T-cell (primary cell): ENCODE data around the gene C16orf54. TPM values are rescaled to one million over a fixed set of nuclear protein-coding genes. Genes with fewer than 3 reads are reported as not detected.
"Not testable (repeated sequence)": the region's sequence is repeated elsewhere in the genome, so short reads cannot be mapped to it uniquely, and the experiment has no call there.

ENCODE experiments used
- ATAC-seq, 4 experiments: fragments of 200-7000 bp in 3 of 4; fragments of 150-1000 bp in 1 of 4; cut with Tn5 transposase; replicated peaks in 1 of 4; 1 replicate in 3 of 4; 2 replicates in 1 of 4; pipeline ENCODE4 v1.10.0; 2021; ENCODE audit warnings: moderate library complexity in 3 of 4, mild to moderate bottlenecking in 2 of 4, moderate number of reproducible peaks in 1 of 4
- CTCF ChIA-PET, 2 donors: fragments of 300-600 bp; sonication (Branson Sonifier 250); formaldehyde crosslinking; loops; one replicate each; lab custom pipeline; 2022; ENCODE audit warnings: antibody characterized with exemption in 2 of 2; lab: Charles Lee
- POLR2A ChIA-PET, 2 donors: fragments of 300-600 bp; sonication (Branson Sonifier 250); formaldehyde crosslinking; loops; one replicate each; lab custom pipeline; 2022; ENCODE audit warnings: antibody characterized with exemption in 2 of 2; lab: Charles Lee
- DNase-seq, 35 experiments: peaks; one replicate each; pipeline versions ENCODE4 v3.0.0 to v3.0.0-alpha.2; 2013 to 2023
- H3K27ac ChIP-seq: one replicate; pipeline ENCODE4 v1.5.1; 2013; ENCODE audit warnings: low read length
- H3K27me3 ChIP-seq, 2 experiments: replicated peaks in 1 of 2; 1 replicate in 1 of 2; 2 replicates in 1 of 2; pipeline versions ENCODE4 v1.6.1 to v1.7.0; 2013; ENCODE audit warnings: low read length in 1 of 2, mixed read lengths in 1 of 2; ENCODE audit not compliant: control insufficient read depth in 2 of 2, insufficient read depth in 2 of 2; ENCODE audit errors: extremely low read depth in 1 of 2
- H3K36me3 ChIP-seq, 2 donors: 1 replicate in 1 of 2; 2 replicates in 1 of 2; pipeline versions ENCODE4 v1.6.1 to v1.7.0; 2013; ENCODE audit warnings: low read length in 1 of 2; ENCODE audit not compliant: control insufficient read depth in 2 of 2, insufficient read depth in 1 of 2; ENCODE audit errors: extremely low read depth in 1 of 2
- H3K4me1 ChIP-seq, 2 experiments: 1 replicate in 1 of 2; 2 replicates in 1 of 2; pipeline versions ENCODE4 v1.6.1 to v1.7.0; 2013; ENCODE audit warnings: low read length in 2 of 2, mixed read lengths in 1 of 2; ENCODE audit not compliant: insufficient read depth in 2 of 2, control insufficient read depth in 1 of 2; ENCODE audit errors: extremely low read depth in 1 of 2
- H3K4me3 ChIP-seq, 2 donors: 1 replicate in 1 of 2; 2 replicates in 1 of 2; pipeline versions ENCODE4 v1.5.1 to v1.7.0; 2013; ENCODE audit warnings: mild to moderate bottlenecking in 2 of 2, low read length in 1 of 2, moderate library complexity in 1 of 2; ENCODE audit not compliant: control insufficient read depth in 1 of 2; ENCODE audit errors: extremely low read depth in 1 of 2
- H3K9me3 ChIP-seq: 2 replicates; pipeline ENCODE4 v1.7.0; 2013
- H3K27ac Mint-ChIP-seq, 2 donors: one replicate each; pipeline ENCODE4 v1.8.0; 2020 to 2021; ENCODE audit warnings: mild to moderate bottlenecking in 2 of 2, mixed read lengths in 2 of 2
- H3K27me3 Mint-ChIP-seq, 2 donors: one replicate each; pipeline ENCODE4 v1.8.0; 2021 to 2022; ENCODE audit warnings: mixed read lengths in 2 of 2
- H3K36me3 Mint-ChIP-seq: one replicate; pipeline ENCODE4 v1.8.0; 2021; ENCODE audit warnings: mixed read lengths
- H3K4me1 Mint-ChIP-seq, 3 donors: one replicate each; pipeline ENCODE4 v1.8.0; 2020 to 2022; ENCODE audit warnings: mixed read lengths in 3 of 3, mild to moderate bottlenecking in 1 of 3
- H3K4me3 Mint-ChIP-seq, 3 donors: one replicate each; pipeline ENCODE4 v1.8.0; 2020 to 2022; ENCODE audit warnings: mild to moderate bottlenecking in 3 of 3, mixed read lengths in 3 of 3, moderate library complexity in 3 of 3
- H3K9me3 Mint-ChIP-seq, 3 donors: one replicate each; pipeline ENCODE4 v1.8.0; 2020 to 2022; ENCODE audit warnings: mixed read lengths in 3 of 3
- WGBS: methylation state at CpG from one replicate; pipeline ENCODE4 v1.1.5; 2013; ENCODE audit warnings: missing lambda C conversion rate; ENCODE audit not compliant: insufficient coverage; 5-methylcytosine and 5-hydroxymethylcytosine counted together
- total RNA-seq, 35 experiments: library from RNA in 6 of 35; stranded (reverse) in 6 of 35; fragments of 120-200 nt in 1 of 35; gene quantifications; one replicate each; pipeline versions ENCODE4 v1.2.1 to v1.2.4 and lab custom pipeline; 2013 to 2026

C16orf54 gene
- total RNA-seq, 5 donors from 2014 or later (not counting 1 experiment from before 2014, with no cell fraction given): 122 to 194 (median 142) TPM

DNA sequence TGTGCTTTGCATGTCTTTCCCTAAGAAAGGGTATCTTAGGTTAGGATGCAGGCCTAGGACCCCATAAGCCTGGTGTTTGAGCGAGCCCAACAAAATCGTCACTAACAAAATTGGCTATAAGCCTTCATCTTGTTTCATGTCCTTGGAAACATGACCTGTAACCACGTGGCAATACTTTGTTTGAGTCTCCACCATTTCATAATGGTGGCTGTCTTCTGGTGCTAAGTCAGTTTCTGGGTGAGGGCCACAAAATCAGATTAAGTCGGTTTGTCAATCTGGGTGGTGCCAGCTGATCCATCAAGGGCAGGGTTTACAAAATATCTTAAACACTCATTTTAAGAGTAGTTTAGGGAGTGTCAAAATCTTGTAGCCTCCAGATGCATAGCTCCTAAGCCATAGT is 33.0 kb downstream of the C16orf54 start:
- Histone ChIP-seq H3K4me1 (peaks cover 2 to 7% of the 10 kb centered on the region in 2 experiments), H3K9me3 (no peaks in the 10 kb centered on the region), H3K27ac (no peak overlapping the region), H3K4me3 (no peak overlapping the region), H3K27me3 (no peaks in the 10 kb centered on the region), H3K36me3 (no peaks in the 10 kb centered on the region)
- ChIA-PET CTCF (interaction anchor here in 1 of 2 donors (0.6 to 4.2 kb wide), 3 partner anchors 12 to 402 kb away, joined by 3 to 54 read pairs (median 4); no protein-coding TSS in a partner anchor), POLR2A (no interaction called here)
- no peaks in the 10 kb centered on the region for H3K36me3 Mint-ChIP-seq
- DNase-seq (no peak), ATAC-seq (no peak)
- H3K4me1 Mint-ChIP-seq: peaks cover 12 to 14% (median 13%) of the 10 kb centered on the region in 3 donors
- no peak overlapping the region for H3K4me3 Mint-ChIP-seq
- 94% methylated on average over 3 of the region's 4 CpGs for WGBS
- H3K27ac Mint-ChIP-seq: no peak overlapping the region
- no peaks in the 10 kb centered on the region for H3K27me3 Mint-ChIP-seq
- H3K9me3 Mint-ChIP-seq: no peaks in the 10 kb centered on the region

DNA sequence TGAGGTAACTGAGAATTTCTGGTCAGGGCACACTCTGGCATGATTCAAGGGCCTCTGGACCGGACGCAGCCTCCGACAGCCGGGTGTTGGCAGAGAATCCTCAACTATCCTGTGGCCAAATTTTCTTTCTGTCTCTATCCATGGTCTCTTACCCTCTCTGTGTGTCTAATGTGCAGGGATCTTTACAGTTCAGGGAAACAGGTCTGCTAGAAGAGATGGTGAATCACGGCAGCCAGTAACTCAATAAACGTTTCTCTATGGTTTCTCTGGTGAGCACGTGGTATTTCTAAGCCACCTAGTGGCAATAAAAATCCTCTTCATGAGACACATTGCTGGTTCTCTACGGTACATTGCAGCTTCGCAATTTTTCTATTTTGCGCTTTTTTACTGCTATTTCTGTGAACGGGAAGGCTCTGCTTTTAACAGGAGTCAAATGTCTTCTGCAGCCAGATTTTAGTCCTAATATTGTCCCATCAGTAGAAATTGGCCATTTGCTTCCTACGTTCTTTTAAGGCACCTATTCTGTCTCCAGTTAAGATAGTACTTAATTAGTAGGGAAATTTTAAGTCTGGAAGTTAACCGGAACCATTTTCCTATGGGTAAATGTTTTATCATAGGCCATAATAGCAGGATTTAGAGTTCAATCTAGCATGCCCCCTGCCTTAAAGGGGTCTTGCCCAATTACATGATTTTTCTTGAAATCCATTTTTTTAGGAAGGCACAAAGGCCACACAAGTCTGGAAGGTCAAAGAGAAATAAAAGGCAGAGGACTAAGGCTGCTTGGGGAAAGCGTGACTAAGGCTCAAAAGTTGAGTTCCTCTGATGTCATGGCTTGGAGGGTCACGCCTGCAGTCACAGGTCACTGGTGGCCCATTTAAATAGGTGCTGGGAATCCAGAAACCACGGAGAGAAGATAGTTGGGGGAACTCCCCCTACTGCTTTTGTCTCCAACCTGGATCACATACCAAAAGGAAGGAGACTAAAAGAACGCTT is 35.3 kb downstream of the C16orf54 start:
- 2% methylated on average over 7 of the region's 17 CpGs for WGBS
- Histone ChIP-seq H3K27ac (no peak overlapping the region), H3K27me3 (no peaks in the 10 kb centered on the region), H3K9me3 (no peaks in the 10 kb centered on the region), H3K4me1 (peaks cover 2 to 7% of the 10 kb centered on the region in 2 experiments), H3K36me3 (no peaks in the 10 kb centered on the region), H3K4me3 (no peak overlapping the region)
- CTCF ChIA-PET: interaction anchor here (0.6 to 4.2 kb wide), 5 partner anchors 10 to 609 kb away, joined by 3 to 54 read pairs (median 5); no protein-coding TSS in a partner anchor
- Mint-ChIP-seq H3K9me3 (no peaks in the 10 kb centered on the region), H3K27ac (peak overlapping the region; percentile 55 to 59), H3K4me3 (no peak overlapping the region), H3K36me3 (no peaks in the 10 kb centered on the region), H3K4me1 (peaks cover 12 to 14% (median 13%) of the 10 kb centered on the region in 3 donors), H3K27me3 (no peaks in the 10 kb centered on the region)
- DNase-seq: peak in 23 of 35 experiments; percentile 10 to 82 (median 33)
- POLR2A ChIA-PET: no interaction called here
- ATAC-seq: peak; percentile 98 to 99 (median 98)

DNA sequence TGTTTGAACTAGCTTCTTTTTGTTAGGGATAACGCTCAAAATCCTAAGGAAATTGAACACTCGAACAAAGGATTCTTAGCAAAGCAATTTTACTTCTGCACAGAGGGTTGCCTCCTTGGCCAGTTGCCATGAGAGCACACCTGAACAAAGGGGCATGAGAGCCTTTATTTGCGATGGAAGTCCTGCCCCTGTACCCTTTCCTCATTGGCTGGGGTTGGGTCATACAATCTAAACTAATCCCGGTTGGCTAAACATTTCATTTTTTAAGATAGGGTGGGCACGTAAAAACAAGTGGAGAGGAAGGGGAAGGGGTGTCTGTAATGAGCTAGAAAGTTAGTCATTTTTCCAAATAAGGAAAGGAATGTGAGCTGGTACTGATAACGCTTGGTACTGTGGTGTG is 36.1 kb downstream of the C16orf54 start:
- WGBS: 93% methylated on average over 3 of the region's 6 CpGs
- DNase-seq, H3K4me3 Mint-ChIP-seq, H3K27me3 ChIP-seq, POLR2A ChIA-PET, ATAC-seq, H3K4me3 ChIP-seq, H3K27ac ChIP-seq, H3K36me3 ChIP-seq, H3K36me3 Mint-ChIP-seq, H3K4me1 ChIP-seq, H3K9me3 ChIP-seq, H3K9me3 Mint-ChIP-seq, H3K27me3 Mint-ChIP-seq: not testable (repeated sequence)
- H3K27ac Mint-ChIP-seq: peak overlapping the region in 1 of 2 donors; percentile 15
- H3K4me1 Mint-ChIP-seq: peaks cover 13 to 16% (median 15%) of the 10 kb centered on the region in 3 donors
- CTCF ChIA-PET: interaction anchor here (0.6 to 4.2 kb wide), 3 partner anchors 9 to 75 kb away, joined by 5 to 54 read pairs (median 10); no protein-coding TSS in a partner anchor

DNA sequence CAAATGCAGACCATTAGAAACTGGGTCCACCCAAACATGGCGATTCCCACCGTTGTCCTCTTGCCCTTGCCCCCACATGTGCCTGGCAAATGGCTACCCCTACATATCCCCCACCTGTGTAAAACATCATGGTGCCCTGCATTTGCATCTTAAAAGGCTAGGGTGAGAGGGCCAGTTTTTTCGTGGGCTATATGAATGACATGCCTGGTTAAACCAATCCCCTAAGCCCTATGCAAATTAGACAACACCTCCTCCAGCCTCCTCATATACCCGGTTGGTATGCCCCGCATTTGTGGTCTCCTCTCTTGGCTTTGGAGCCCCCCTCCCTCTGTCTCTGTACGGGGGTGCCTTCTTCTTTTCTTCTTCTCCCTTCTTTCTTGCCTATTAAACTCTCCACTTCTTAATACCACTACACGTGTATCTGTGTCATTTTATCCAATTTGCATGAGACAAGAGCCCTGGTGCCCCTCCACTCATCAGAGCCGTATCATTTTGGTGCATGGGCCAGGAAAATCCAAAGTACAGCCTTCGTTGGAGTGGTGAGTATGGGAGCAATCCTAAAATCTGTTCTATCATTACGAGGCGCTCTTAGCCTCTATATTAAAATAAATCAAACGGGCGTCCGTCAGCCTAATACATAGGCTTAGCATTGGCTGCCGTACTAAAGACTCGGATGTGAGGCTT is 36.7 kb downstream of the C16orf54 start:
- Mint-ChIP-seq H3K27me3 (no peaks in the 10 kb centered on the region), H3K27ac (peak overlapping the region in 1 of 2 donors; percentile 13), H3K36me3 (no peaks in the 10 kb centered on the region), H3K4me3 (no peak overlapping the region), H3K4me1 (peaks cover 13 to 19% (median 15%) of the 10 kb centered on the region in 3 donors), H3K9me3 (no peaks in the 10 kb centered on the region)
- POLR2A ChIA-PET: no interaction called here
- no peaks in the 10 kb centered on the region for H3K9me3 ChIP-seq
- H3K4me1 ChIP-seq: peaks cover 2 to 10% of the 10 kb centered on the region in 2 experiments
- CTCF ChIA-PET: interaction anchor here in 1 of 2 donors (4.2 kb wide), 1 partner anchor 8 kb away, joined by 54 read pairs; no protein-coding TSS in a partner anchor
- H3K4me3 ChIP-seq: no peak overlapping the region
- no peak for ATAC-seq
- no peak for DNase-seq
- no peak overlapping the region for H3K27ac ChIP-seq
- no peaks in the 10 kb centered on the region for H3K27me3 ChIP-seq
- 84% methylated on average over 7 of the region's 16 CpGs for WGBS
- H3K36me3 ChIP-seq: no peaks in the 10 kb centered on the region

DNA sequence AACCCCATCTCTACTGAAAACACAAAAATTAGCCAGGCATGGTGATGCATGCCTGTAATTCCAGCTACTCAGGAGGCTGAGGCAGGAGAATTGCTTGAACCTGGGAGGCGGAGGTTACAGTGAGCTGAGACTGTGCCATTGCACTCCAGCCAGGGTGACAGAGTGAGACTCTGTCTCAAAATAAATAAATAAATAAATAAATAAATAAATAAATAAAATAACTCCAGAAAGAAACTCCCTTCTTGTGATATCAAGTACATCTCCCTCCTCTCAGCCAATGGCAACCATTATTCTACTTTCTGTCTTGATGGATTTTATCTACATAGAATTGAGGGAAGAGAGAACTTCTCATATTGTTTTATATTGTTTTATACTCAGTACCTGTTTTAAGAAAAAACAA is 38.6 kb downstream of the C16orf54 start:
- H3K36me3 Mint-ChIP-seq, H3K27me3 ChIP-seq, H3K27me3 Mint-ChIP-seq, H3K9me3 ChIP-seq, H3K4me3 ChIP-seq, H3K27ac ChIP-seq, ATAC-seq, H3K9me3 Mint-ChIP-seq, CTCF ChIA-PET, DNase-seq, POLR2A ChIA-PET, H3K36me3 ChIP-seq, H3K4me3 Mint-ChIP-seq: not testable (repeated sequence)
- no CpG with 5 or more reads among the region's 1 CpG for WGBS
- peak overlapping the region in 1 of 2 donors; percentile 22 for H3K27ac Mint-ChIP-seq
- H3K4me1 ChIP-seq: peaks cover 12 to 29% of the 10 kb centered on the region in 2 experiments
- peaks cover 27 to 31% (median 28%) of the 10 kb centered on the region in 3 donors for H3K4me1 Mint-ChIP-seq

DNA sequence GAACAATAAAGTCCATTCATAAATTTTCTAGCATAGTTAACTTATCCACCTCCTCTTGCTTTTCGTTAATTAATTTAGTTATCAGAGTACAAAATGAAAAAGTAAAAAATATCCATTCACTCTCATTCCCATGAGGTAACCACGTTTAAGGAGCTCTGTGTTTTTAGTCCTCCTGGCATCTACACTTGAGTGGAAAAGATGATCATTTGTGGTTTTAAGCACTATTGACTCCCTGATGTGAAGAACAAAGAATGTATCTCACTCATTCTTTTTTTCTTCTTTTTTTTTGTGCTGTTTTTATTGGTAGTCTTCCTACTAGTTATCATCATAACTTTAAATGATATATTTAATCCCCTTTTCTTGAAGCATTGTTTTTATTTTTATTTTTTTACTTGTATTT is 40.8 kb downstream of the C16orf54 start:
- no peak overlapping the region for H3K4me3 ChIP-seq
- H3K27ac Mint-ChIP-seq: peak overlapping the region in 1 of 2 donors; percentile 39

More for the DNA sequence above, 40.8 kb downstream of the C16orf54 start:
- no CpG with 5 or more reads among the region's 2 CpGs for WGBS
- Mint-ChIP-seq H3K36me3 (no peaks in the 10 kb centered on the region), H3K4me1 (peaks cover 37 to 42% (median 38%) of the 10 kb centered on the region in 3 donors), H3K27me3 (no peaks in the 10 kb centered on the region), H3K4me3 (no peak overlapping the region), H3K9me3 (no peaks in the 10 kb centered on the region)
- no peaks in the 10 kb centered on the region for H3K27me3 ChIP-seq
- DNase-seq: no peak
- POLR2A ChIA-PET: no interaction called here
- H3K4me1 ChIP-seq: peaks cover 24 to 43% of the 10 kb centered on the region in 2 experiments
- no peak overlapping the region for H3K27ac ChIP-seq
- H3K9me3 ChIP-seq: no peaks in the 10 kb centered on the region
- no peak for ATAC-seq
- no peaks in the 10 kb centered on the region for H3K36me3 ChIP-seq
- CTCF ChIA-PET: interaction anchor here in 1 of 2 donors (0.6 kb wide), 1 partner anchor 10 kb away, joined by 5 read pairs; no protein-coding TSS in a partner anchor
